HepG2 (cell line): ENCODE data around the gene EZH1. TPM values are rescaled to one million over a fixed set of nuclear protein-coding genes. Genes with fewer than 3 reads are reported as not detected.
A peak's percentile ranks its signal among the peaks of the same experiment; 100 is the strongest.

ENCODE experiments used
- CHD4 ChIP-seq: fragments of 200-600 bp; sonication (generic); IDR thresholded peaks from 2 replicates; pipeline ENCODE4 v1.7.0; 2017; ENCODE audit warnings: mild to moderate bottlenecking, low read length, borderline replicate concordance
- EZH2 ChIP-seq: conservative IDR thresholded peaks from 2 replicates; pipeline ENCODE4 v1.6.1; 2012; ENCODE audit warnings: mild to moderate bottlenecking, low read depth, low read length, moderate library complexity
- GATA4 ChIP-seq: sonication (generic); IDR thresholded peaks from 2 replicates; pipeline ENCODE4 v1.6.1; 2016; ENCODE audit warnings: antibody characterized with exemption, low read depth, borderline replicate concordance
- HMG20A ChIP-seq: IDR thresholded peaks from 2 replicates; pipeline ENCODE4 v1.6.1; 2016; ENCODE audit warnings: borderline replicate concordance
- KDM3A ChIP-seq: IDR thresholded peaks from 2 replicates; pipeline ENCODE4 v1.6.1; 2018; ENCODE audit warnings: low read depth, missing compliant biosample characterization
- MEIS2 ChIP-seq: sonication (generic); formaldehyde crosslinking; IDR thresholded peaks from 2 replicates; pipeline ENCODE4 v1.9.0; 2021; ENCODE audit warnings: mild to moderate bottlenecking, missing genetic modification reagents
- MTERF4 ChIP-seq: sonication (generic); formaldehyde crosslinking; IDR thresholded peaks from 2 replicates; pipeline ENCODE4 v1.8.0; 2023; ENCODE audit warnings: mild to moderate bottlenecking, missing genetic modification reagents
- MXD4 ChIP-seq: IDR thresholded peaks from 2 replicates; pipeline ENCODE4 v1.6.1; 2016; ENCODE audit warnings: mild to moderate bottlenecking, missing biosample characterization, missing genetic modification reagents
- PHF20 ChIP-seq: sonication (generic); formaldehyde crosslinking; IDR thresholded peaks from 2 replicates; pipeline ENCODE4 v1.5.0; 2020; ENCODE audit warnings: mild to moderate bottlenecking, missing genetic modification reagents
- SPEN ChIP-seq: sonication (generic); formaldehyde crosslinking; IDR thresholded peaks from 2 replicates; pipeline ENCODE4 v1.5.1; 2020; ENCODE audit warnings: low read depth, mild to moderate bottlenecking, missing genetic modification reagents
- SUZ12 ChIP-seq: fragments of 150-350 bp; IDR thresholded peaks from 2 replicates; pipeline ENCODE4 v1.6.1; 2014; ENCODE audit warnings: low read depth, low read length
- YEATS2 ChIP-seq: sonication (generic); formaldehyde crosslinking; IDR thresholded peaks from 2 replicates; pipeline ENCODE4 v1.4.0; 2020; ENCODE audit warnings: missing genetic modification reagents, borderline replicate concordance
- ZBTB21 ChIP-seq: sonication (generic); formaldehyde crosslinking; IDR thresholded peaks from 2 replicates; pipeline ENCODE4 v1.4.0; 2020; ENCODE audit warnings: missing genetic modification reagents
- ZEB1 ChIP-seq: IDR thresholded peaks from 2 replicates; pipeline ENCODE4 v1.6.1; 2012; ENCODE audit warnings: mild to moderate bottlenecking, low read depth, inconsistent platforms; ENCODE audit not compliant: insufficient replicate concordance
- ZFP62 ChIP-seq: sonication (generic); formaldehyde crosslinking; IDR thresholded peaks from 2 replicates; pipeline ENCODE4 v1.4.0; 2020; ENCODE audit warnings: missing genetic modification reagents
- ZNF512B ChIP-seq: sonication (generic); formaldehyde crosslinking; IDR thresholded peaks from 2 replicates; pipeline ENCODE4 v1.5.1; 2020; ENCODE audit warnings: missing genetic modification reagents, mild to moderate bottlenecking, borderline replicate concordance
- ZNF619 ChIP-seq: sonication (generic); formaldehyde crosslinking; IDR thresholded peaks from 2 replicates; pipeline ENCODE4 v1.4.0; 2020; ENCODE audit warnings: mild to moderate bottlenecking, missing genetic modification reagents
- ZNF644 ChIP-seq: IDR thresholded peaks from 2 replicates; pipeline ENCODE4 v1.6.1; 2016; ENCODE audit warnings: low read depth
- ZNF652 ChIP-seq: IDR thresholded peaks from 2 replicates; pipeline ENCODE4 v1.6.1; 2016; ENCODE audit warnings: low read depth, borderline replicate concordance
- ZNF674 ChIP-seq: sonication (generic); formaldehyde crosslinking; IDR thresholded peaks from 2 replicates; pipeline ENCODE4 v1.5.0; 2020; ENCODE audit warnings: low read depth, mild to moderate bottlenecking, missing genetic modification reagents
- polyA plus RNA-seq, 8 experiments: library from polyadenylated mRNA; depleted of rRNA in 3 of 8; stranded (reverse) in 7 of 8; unstranded in 1 of 8; fragments of >200 nt; fragmentation: Illumina TruSeq in 4 of 8; extraction: Trizol in 4 of 8; gene quantifications; 2 replicates each; pipeline versions ENCODE4 v1.2.1 to v1.2.3, GENCODE V29; 2011 to 2016; ENCODE audit warnings: low read depth in 4 of 8, missing spikeins in 1 of 8, mixed read lengths in 1 of 8; ENCODE audit not compliant: insufficient read depth in 1 of 8
- total RNA-seq, 5 experiments: library from RNA; depleted of rRNA; stranded (reverse); fragments of >200 nt; fragmentation: Illumina TruSeq; extraction: Trizol; gene quantifications; 2 replicates each; pipeline ENCODE4 v1.2.3, GENCODE V29; 2016; ENCODE audit warnings: low read depth in 1 of 5
- TF ChIP-seq, protein P1 (sequence below): sonication (generic); formaldehyde crosslinking; IDR thresholded peaks from 2 replicates; pipeline ENCODE4 v1.4.0; 2020; ENCODE audit warnings: mild to moderate bottlenecking, missing genetic modification reagents
- TF ChIP-seq, protein P2 (sequence below): sonication (generic); formaldehyde crosslinking; IDR thresholded peaks from 2 replicates; pipeline ENCODE4 v1.8.1; 2023; ENCODE audit warnings: missing genetic modification reagents, mild to moderate bottlenecking, borderline replicate concordance
- TF ChIP-seq, protein P3 (sequence below): IDR thresholded peaks from 2 replicates; pipeline ENCODE4 v1.6.1; 2016; ENCODE audit warnings: low read depth, control low read depth

Gene EZH1
- total and polyA plus RNA-seq, 2 of the 13 experiments (the other 11 are each of a cell fraction or from before 2014, with no cell fraction given), result 11.6 to 24.0 TPM

- TF ChIP-seq MEIS2 (CRISPR knock-in tag) (peak; percentile 17; the same call in 1 of the 2 replicates), SUZ12 (no peak), PHF20 (peak; percentile 98), HMG20A (peak; percentile 31; the same call in 1 of the 2 replicates), KDM3A (CRISPR knock-in tag) (peak; percentile 85; the same call in 1 of the 2 replicates), MXD4 (CRISPR knock-in tag) (peak; percentile 91), ZNF674 (CRISPR knock-in tag) (no peak), ZEB1 (peak; percentile 80), ZNF644 (CRISPR knock-in tag) (no peak), SPEN (CRISPR knock-in tag) (peak; percentile 96), ZBTB21 (CRISPR knock-in tag) (peak; percentile 75; the same call in 1 of the 2 replicates), ZNF652 (peak; percentile 67; the same call in 1 of the 2 replicates), MTERF4 (no peak), EZH2 (no peak), YEATS2 (CRISPR knock-in tag) (peak; percentile 98), ZFP62 (no peak), CHD4 (no peak), ZNF512B (CRISPR knock-in tag) (peak; percentile 49; the same call in 1 of the 2 replicates), ZNF619 (CRISPR knock-in tag) (peak; percentile 74), GATA4 (peak; percentile 84; the same call in 1 of the 2 replicates)
- TF ChIP-seq, protein P1, sequence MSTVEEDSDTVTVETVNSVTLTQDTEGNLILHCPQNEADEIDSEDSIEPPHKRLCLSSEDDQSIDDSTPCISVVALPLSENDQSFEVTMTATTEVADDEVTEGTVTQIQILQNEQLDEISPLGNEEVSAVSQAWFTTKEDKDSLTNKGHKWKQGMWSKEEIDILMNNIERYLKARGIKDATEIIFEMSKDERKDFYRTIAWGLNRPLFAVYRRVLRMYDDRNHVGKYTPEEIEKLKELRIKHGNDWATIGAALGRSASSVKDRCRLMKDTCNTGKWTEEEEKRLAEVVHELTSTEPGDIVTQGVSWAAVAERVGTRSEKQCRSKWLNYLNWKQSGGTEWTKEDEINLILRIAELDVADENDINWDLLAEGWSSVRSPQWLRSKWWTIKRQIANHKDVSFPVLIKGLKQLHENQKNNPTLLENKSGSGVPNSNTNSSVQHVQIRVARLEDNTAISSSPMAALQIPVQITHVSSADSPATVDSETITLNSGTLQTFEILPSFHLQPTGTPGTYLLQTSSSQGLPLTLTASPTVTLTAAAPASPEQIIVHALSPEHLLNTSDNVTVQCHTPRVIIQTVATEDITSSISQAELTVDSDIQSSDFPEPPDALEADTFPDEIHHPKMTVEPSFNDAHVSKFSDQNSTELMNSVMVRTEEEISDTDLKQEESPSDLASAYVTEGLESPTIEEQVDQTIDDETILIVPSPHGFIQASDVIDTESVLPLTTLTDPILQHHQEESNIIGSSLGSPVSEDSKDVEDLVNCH (CRISPR knock-in tag), result no peak; the same call in 1 of the 2 replicates
- TF ChIP-seq, protein P2, sequence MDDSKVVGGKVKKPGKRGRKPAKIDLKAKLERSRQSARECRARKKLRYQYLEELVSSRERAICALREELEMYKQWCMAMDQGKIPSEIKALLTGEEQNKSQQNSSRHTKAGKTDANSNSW, result no peak; the same call in 1 of the 2 replicates
- TF ChIP-seq, protein P3, sequence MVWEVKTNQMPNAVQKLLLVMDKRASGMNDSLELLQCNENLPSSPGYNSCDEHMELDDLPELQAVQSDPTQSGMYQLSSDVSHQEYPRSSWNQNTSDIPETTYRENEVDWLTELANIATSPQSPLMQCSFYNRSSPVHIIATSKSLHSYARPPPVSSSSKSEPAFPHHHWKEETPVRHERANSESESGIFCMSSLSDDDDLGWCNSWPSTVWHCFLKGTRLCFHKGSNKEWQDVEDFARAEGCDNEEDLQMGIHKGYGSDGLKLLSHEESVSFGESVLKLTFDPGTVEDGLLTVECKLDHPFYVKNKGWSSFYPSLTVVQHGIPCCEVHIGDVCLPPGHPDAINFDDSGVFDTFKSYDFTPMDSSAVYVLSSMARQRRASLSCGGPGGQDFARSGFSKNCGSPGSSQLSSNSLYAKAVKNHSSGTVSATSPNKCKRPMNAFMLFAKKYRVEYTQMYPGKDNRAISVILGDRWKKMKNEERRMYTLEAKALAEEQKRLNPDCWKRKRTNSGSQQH, result peak; percentile 95
These were observed 28.6 kb upstream of the EZH1 start, which contains the start of gene VPS25 (continued) for GRCh38 chr17:42773290-42774035.
